Memory B cell (primary cell): ENCODE data around the gene ABCF2.

Source experiments
- ATAC-seq: fragments of 150-1000 bp; cut with Tn5 transposase; 2 replicates; pipeline ENCODE4 v1.10.0; 2021; ENCODE audit warnings: low read depth, mild to moderate bottlenecking, moderate library complexity
- DNase-seq, 2 donors: peaks; one replicate each; pipeline ENCODE4 v3.0.0; 2022; ENCODE audit warnings: low spot score in 2 of 2
- H3K27ac Mint-ChIP-seq: one replicate; pipeline ENCODE4 v1.8.0; 2022; ENCODE audit warnings: mild to moderate bottlenecking, moderate library complexity, mixed read lengths
- H3K27me3 Mint-ChIP-seq: one replicate; pipeline ENCODE4 v1.8.0; 2022; ENCODE audit warnings: mixed read lengths
- H3K36me3 Mint-ChIP-seq: one replicate; pipeline ENCODE4 v1.8.0; 2022; ENCODE audit warnings: mild to moderate bottlenecking, mixed read lengths
- H3K4me1 Mint-ChIP-seq: one replicate; pipeline ENCODE4 v1.8.0; 2022; ENCODE audit warnings: mixed read lengths
- H3K4me3 Mint-ChIP-seq: one replicate; pipeline ENCODE4 v1.8.0; 2022; ENCODE audit warnings: mild to moderate bottlenecking, moderate library complexity, mixed read lengths
- H3K9me3 Mint-ChIP-seq: one replicate; pipeline ENCODE4 v1.8.0; 2022; ENCODE audit warnings: mixed read lengths

The ABCF2 gene

GRCh38 chr7:151177310-151177709 lies 49.7 kb downstream of the ABCF2 start:
- no peak overlapping the region for H3K27ac Mint-ChIP-seq
- H3K27me3 Mint-ChIP-seq = peaks cover 27% of the 10 kb centered on the region
- peaks cover 9% of the 10 kb centered on the region for H3K4me1 Mint-ChIP-seq
- H3K4me3 Mint-ChIP-seq = no peak overlapping the region
- ATAC-seq (no peak), DNase-seq (no peak)
- peaks cover 2% of the 10 kb centered on the region for H3K36me3 Mint-ChIP-seq
- no peaks in the 10 kb centered on the region for H3K9me3 Mint-ChIP-seq

- no peak for DNase-seq
- H3K4me1 Mint-ChIP-seq = peaks cover 9% of the 10 kb centered on the region
- peaks cover 25% of the 10 kb centered on the region for H3K27me3 Mint-ChIP-seq
- no peak overlapping the region for H3K27ac Mint-ChIP-seq
- no peaks in the 10 kb centered on the region for H3K9me3 Mint-ChIP-seq
- ATAC-seq = no peak
- no peak overlapping the region for H3K4me3 Mint-ChIP-seq
- peaks cover 2% of the 10 kb centered on the region for H3K36me3 Mint-ChIP-seq
Measured at GRCh38 chr7:151176401-151176800, 50.6 kb downstream of the ABCF2 start.

- DNase-seq = no peak
- ATAC-seq = no peak
- H3K4me3 Mint-ChIP-seq = no peak overlapping the region
- H3K27me3 Mint-ChIP-seq = peaks cover 29% of the 10 kb centered on the region
- peaks cover 2% of the 10 kb centered on the region for H3K36me3 Mint-ChIP-seq
- no peak overlapping the region for H3K27ac Mint-ChIP-seq
- H3K9me3 Mint-ChIP-seq = no peaks in the 10 kb centered on the region
- H3K4me1 Mint-ChIP-seq = peaks cover 9% of the 10 kb centered on the region
Measured at GRCh38 chr7:151175793-151176311, 51.2 kb downstream of the ABCF2 start.

- no peak overlapping the region for H3K27ac Mint-ChIP-seq
Measured at GRCh38 chr7:151175047-151175792, 51.8 kb downstream of the ABCF2 start.

GRCh38 chr7:151174246-151175046 lies 52.6 kb downstream of the ABCF2 start:
- peak; percentile 59 for ATAC-seq
- no peak for DNase-seq
- H3K9me3 Mint-ChIP-seq = no peaks in the 10 kb centered on the region
- peaks cover 26% of the 10 kb centered on the region for H3K27me3 Mint-ChIP-seq
- no peak overlapping the region for H3K27ac Mint-ChIP-seq
- H3K4me3 Mint-ChIP-seq = no peak overlapping the region
- peaks cover 2% of the 10 kb centered on the region for H3K36me3 Mint-ChIP-seq
- H3K4me1 Mint-ChIP-seq = peaks cover 9% of the 10 kb centered on the region

More at GRCh38 chr7:151175047-151175792, 51.8 kb downstream of the ABCF2 start:
- Mint-ChIP-seq H3K9me3 (no peaks in the 10 kb centered on the region), H3K36me3 (peaks cover 2% of the 10 kb centered on the region), H3K4me3 (no peak overlapping the region), H3K4me1 (peaks cover 9% of the 10 kb centered on the region), H3K27me3 (peaks cover 24% of the 10 kb centered on the region)
- ATAC-seq (no peak), DNase-seq (no peak)

GRCh38 chr7:151173386-151174245 lies 53.4 kb downstream of the ABCF2 start:
- no peaks in the 10 kb centered on the region for H3K9me3 Mint-ChIP-seq
- H3K4me3 Mint-ChIP-seq = no peak overlapping the region

GRCh38 chr7:151172273-151173141 lies 54.5 kb downstream of the ABCF2 start:
- Mint-ChIP-seq H3K27me3 (peaks cover 32% of the 10 kb centered on the region), H3K27ac (no peak overlapping the region), H3K4me1 (peaks cover 15% of the 10 kb centered on the region), H3K36me3 (peaks cover 2% of the 10 kb centered on the region), H3K4me3 (no peak overlapping the region), H3K9me3 (no peaks in the 10 kb centered on the region)
- peak; percentile 62 for ATAC-seq
- DNase-seq = peak; percentile 79 to 83

More at GRCh38 chr7:151173386-151174245, 53.4 kb downstream of the ABCF2 start:
- H3K27me3 Mint-ChIP-seq = peaks cover 30% of the 10 kb centered on the region
- no peak for DNase-seq
- ATAC-seq = no peak
- H3K4me1 Mint-ChIP-seq = peaks cover 11% of the 10 kb centered on the region
- H3K27ac Mint-ChIP-seq = peak overlapping the region; percentile 41
- peaks cover 2% of the 10 kb centered on the region for H3K36me3 Mint-ChIP-seq

- peak overlapping the region; percentile 81 for H3K4me3 Mint-ChIP-seq
- peaks cover 2% of the 10 kb centered on the region for H3K36me3 Mint-ChIP-seq
- no peak overlapping the region for H3K27ac Mint-ChIP-seq
- H3K4me1 Mint-ChIP-seq = peaks cover 20% of the 10 kb centered on the region
- DNase-seq (no peak), ATAC-seq (no peak)
- no peaks in the 10 kb centered on the region for H3K9me3 Mint-ChIP-seq
- peaks cover 29% of the 10 kb centered on the region for H3K27me3 Mint-ChIP-seq
Measured at GRCh38 chr7:151168787-151169162, 58.2 kb downstream of the ABCF2 start.

- Mint-ChIP-seq H3K4me1 (peaks cover 18% of the 10 kb centered on the region), H3K27me3 (peaks cover 26% of the 10 kb centered on the region), H3K27ac (no peak overlapping the region), H3K9me3 (no peaks in the 10 kb centered on the region), H3K4me3 (peak overlapping the region; percentile 81), H3K36me3 (peaks cover under 1% of the 10 kb centered on the region)
- peak; percentile 58 to 70 for DNase-seq
- peak; percentile 76 for ATAC-seq
Measured at GRCh38 chr7:151168003-151168786, 58.8 kb downstream of the ABCF2 start.

- H3K36me3 Mint-ChIP-seq = no peaks in the 10 kb centered on the region
- no peaks in the 10 kb centered on the region for H3K9me3 Mint-ChIP-seq
- peaks cover 21% of the 10 kb centered on the region for H3K27me3 Mint-ChIP-seq
- ATAC-seq (peak; percentile 61), DNase-seq (no peak)
- peak within 1 kb of the TSS; percentile 81 for H3K4me3 Mint-ChIP-seq
- H3K4me1 Mint-ChIP-seq = peaks cover 11% of the 10 kb centered on the region
- no peak within 1 kb of the TSS for H3K27ac Mint-ChIP-seq
Measured at GRCh38 chr7:151167197-151167961, 59.6 kb downstream of the ABCF2 start, which contains the start of gene GBX1. TSS of gene GBX1 (minus strand) at chr7:151167694. CDS start at chr7:151167548, 146 bp downstream.

- peak overlapping the region; percentile 62 for H3K4me3 Mint-ChIP-seq
- no peak for ATAC-seq
- H3K36me3 Mint-ChIP-seq = no peaks in the 10 kb centered on the region
- no peaks in the 10 kb centered on the region for H3K9me3 Mint-ChIP-seq
- H3K27me3 Mint-ChIP-seq = peaks cover 21% of the 10 kb centered on the region
- no peak overlapping the region for H3K27ac Mint-ChIP-seq
- H3K4me1 Mint-ChIP-seq = peaks cover 11% of the 10 kb centered on the region
- no peak for DNase-seq
Measured at GRCh38 chr7:151166629-151167196, 60.3 kb downstream of the ABCF2 start.
